BJ (cell line): Measurements from ENCODE around the gene NR1H4. TPM values are rescaled to one million over a fixed set of nuclear protein-coding genes. Genes with fewer than 3 reads are reported as not detected.

ENCODE experiments used
- CTCF ChIA-PET: fragments of 350-600 bp; formaldehyde crosslinking; extraction: SDS; loops from one replicate; lab custom pipeline; 2021; ENCODE audit warnings: antibody characterized with exemption, inconsistent platforms; lab: Yijun Ruan, JAX
- POLR2A ChIA-PET: fragments of 300-600 bp; sonication (Branson Sonifier 250); formaldehyde crosslinking; extraction: SDS; loops from one replicate; lab custom pipeline; 2021; ENCODE audit warnings: antibody characterized with exemption; lab: Charles Lee
- DNase-seq: peaks from one replicate; pipeline ENCODE4 v3.0.0-alpha.2; 2011; ENCODE audit warnings: low read depth
- H3K27me3 ChIP-seq: 2 replicates; pipeline ENCODE4 v1.6.0; 2011; ENCODE audit warnings: low read length; ENCODE audit not compliant: control insufficient read depth, insufficient read depth
- H3K36me3 ChIP-seq: 2 replicates; pipeline ENCODE4 v1.5.1; 2011; ENCODE audit warnings: low read length; ENCODE audit not compliant: control insufficient read depth, insufficient read depth
- H3K4me3 ChIP-seq: 2 replicates; pipeline ENCODE4 v1.5.1; 2011; ENCODE audit warnings: low read depth, mild to moderate bottlenecking, control low read depth, low read length
- polyA plus RNA-seq: library from polyadenylated mRNA; depleted of rRNA; stranded (reverse); fragments of >200 nt; gene quantifications from 2 replicates; pipeline ENCODE4 v1.2.3, GENCODE V29; 2011
- TF ChIP-seq, protein P1 (sequence below): IDR thresholded peaks from 2 replicates; pipeline ENCODE4 v1.5.1; 2011; ENCODE audit warnings: low read depth, mild to moderate bottlenecking, control low read depth, inconsistent platforms, low read length, moderate library complexity; ENCODE audit not compliant: insufficient read depth

The NR1H4 gene
- polyA plus RNA-seq, 1 experiment, result not detected

DNA sequence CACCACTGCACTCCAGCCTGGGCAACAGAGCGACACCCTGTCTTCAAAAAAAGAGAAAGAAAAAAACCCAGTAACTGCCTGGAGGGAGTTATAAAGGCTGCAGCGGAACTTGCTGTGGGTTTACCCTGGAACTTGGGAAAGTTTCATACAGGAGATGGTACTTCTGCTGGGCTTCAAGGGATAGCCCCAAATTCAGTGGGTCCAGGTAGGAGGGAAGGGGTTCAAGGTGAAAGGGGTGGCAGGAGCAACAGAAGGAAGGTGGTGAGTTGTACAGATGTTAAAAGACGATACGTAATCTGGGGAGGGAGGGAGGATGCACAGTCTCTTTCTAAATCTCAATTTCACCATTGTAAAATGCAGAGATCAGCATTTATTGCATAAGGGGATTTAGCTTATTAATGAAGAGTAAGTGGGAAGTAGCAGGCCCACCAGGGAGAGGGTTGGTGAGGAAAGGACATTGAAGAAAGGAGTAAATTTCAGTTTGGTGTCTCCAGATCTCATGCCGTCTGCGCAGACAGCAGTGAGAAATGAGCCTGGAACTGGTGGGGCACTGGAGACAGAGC lies 91.3 kb downstream of the NR1H4 start:
- DNase-seq, result no peak
- H3K36me3 ChIP-seq, result no peaks in the 10 kb centered on the region
- H3K4me3 ChIP-seq, result no peak overlapping the region
- H3K27me3 ChIP-seq, result no peaks in the 10 kb centered on the region
- ChIA-PET POLR2A (no interaction called here), CTCF (no interaction called here)
- TF ChIP-seq, protein P1, sequence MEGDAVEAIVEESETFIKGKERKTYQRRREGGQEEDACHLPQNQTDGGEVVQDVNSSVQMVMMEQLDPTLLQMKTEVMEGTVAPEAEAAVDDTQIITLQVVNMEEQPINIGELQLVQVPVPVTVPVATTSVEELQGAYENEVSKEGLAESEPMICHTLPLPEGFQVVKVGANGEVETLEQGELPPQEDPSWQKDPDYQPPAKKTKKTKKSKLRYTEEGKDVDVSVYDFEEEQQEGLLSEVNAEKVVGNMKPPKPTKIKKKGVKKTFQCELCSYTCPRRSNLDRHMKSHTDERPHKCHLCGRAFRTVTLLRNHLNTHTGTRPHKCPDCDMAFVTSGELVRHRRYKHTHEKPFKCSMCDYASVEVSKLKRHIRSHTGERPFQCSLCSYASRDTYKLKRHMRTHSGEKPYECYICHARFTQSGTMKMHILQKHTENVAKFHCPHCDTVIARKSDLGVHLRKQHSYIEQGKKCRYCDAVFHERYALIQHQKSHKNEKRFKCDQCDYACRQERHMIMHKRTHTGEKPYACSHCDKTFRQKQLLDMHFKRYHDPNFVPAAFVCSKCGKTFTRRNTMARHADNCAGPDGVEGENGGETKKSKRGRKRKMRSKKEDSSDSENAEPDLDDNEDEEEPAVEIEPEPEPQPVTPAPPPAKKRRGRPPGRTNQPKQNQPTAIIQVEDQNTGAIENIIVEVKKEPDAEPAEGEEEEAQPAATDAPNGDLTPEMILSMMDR, result no peak

DNA sequence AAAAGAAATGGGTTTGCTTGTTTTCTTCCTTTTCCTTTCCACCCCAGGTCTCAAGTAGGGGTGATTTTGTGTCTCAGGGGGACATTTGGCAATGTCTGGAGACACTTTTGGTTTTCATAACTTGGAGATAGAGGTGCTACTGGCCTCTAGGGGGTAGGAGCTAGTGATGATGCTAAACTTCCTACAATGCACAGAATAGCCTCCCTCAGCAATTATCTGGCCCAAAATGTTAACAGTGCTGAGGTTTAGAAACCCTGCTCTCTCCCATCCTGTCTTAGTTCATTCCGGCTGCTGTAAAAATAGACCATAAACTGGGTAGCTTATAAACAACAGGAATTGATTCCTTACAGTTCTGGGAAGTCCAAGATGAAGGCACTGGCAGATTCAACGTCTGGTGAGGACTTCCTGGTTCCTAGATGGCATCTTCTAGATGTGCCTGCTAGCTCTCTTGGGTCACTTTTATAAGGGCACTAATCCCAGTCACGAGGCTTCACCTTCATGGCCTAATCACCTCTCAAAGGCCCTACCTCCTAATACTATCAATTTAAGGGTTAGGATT lies 92.4 kb downstream of the NR1H4 start:
- CTCF ChIA-PET, result interaction anchor here (1.2 kb wide), 1 partner anchor 10 kb away, joined by 4 read pairs; no protein-coding TSS in a partner anchor
- H3K36me3 ChIP-seq, result no peaks in the 10 kb centered on the region
- H3K4me3 ChIP-seq, result no peak overlapping the region
- H3K27me3 ChIP-seq, result no peaks in the 10 kb centered on the region
- POLR2A ChIA-PET, result no interaction called here
- no peak for DNase-seq
- TF ChIP-seq, protein P1, result no peak

DNA sequence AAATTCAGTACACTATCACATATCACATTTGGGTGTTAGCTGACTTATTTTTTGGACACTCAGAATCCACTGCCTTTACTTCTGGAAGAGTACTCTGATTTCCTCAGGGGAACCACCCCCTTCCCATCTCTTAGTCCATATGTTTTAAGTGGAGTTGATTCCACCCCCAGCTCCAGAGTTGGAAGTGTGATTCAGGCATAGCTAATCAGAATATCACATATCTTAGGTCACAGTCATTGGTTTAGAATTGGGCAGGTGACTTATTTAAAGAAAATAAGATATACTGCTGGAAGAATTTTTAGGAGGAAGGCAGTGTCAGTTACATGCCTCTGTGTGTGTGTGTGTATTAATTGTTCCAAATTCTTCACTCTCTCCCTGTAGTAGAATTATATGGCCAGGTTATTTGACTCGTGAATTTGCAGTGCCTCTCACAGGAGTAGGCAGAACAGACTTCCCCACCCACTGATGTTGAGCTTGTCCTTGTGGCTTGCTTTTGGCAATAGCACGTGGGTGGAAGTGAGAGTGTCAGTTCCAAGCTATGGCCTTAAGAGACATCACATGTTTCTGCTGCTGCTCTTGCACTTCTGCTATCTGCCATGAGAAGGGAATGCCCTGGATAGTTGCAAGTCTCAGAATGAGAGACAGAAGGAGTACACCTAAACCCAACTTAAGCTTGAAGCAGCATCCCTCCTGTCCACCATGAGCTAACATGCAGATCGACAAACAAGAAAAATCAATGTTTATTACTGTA lies 93.4 kb downstream of the NR1H4 start:
- DNase-seq, result no peak
- no peaks in the 10 kb centered on the region for H3K27me3 ChIP-seq
- H3K4me3 ChIP-seq, result no peak overlapping the region
- TF ChIP-seq, protein P1, result no peak
- no peaks in the 10 kb centered on the region for H3K36me3 ChIP-seq
- POLR2A ChIA-PET, result no interaction called here
- CTCF ChIA-PET, result interaction anchor here (0.9 kb wide), 1 partner anchor 12 kb away, joined by 3 read pairs; no protein-coding TSS in a partner anchor

DNA sequence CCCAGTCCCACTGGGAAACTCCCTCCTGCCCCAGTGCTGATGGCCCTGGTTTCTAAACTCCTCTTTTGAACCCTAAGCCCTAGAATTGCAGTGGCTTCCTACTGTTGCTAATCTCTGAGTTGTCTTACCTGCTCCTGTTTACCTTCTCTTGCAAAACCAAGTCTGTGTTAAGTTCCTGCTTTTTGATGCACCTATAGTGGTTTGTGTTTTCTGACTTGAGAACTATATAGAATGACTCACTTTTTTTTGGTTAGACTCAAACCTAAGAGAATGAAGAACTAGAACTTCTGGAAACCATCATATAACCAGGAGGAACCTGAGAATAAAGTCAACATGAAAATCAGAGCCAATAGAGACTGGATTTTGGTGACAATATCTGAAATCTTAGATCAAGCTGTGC lies 94.3 kb downstream of the NR1H4 start:
- no peaks in the 10 kb centered on the region for H3K27me3 ChIP-seq
- no peak overlapping the region for H3K4me3 ChIP-seq
- CTCF ChIA-PET, result no interaction called here
- POLR2A ChIA-PET, result no interaction called here
- TF ChIP-seq, protein P1, result no peak
- no peaks in the 10 kb centered on the region for H3K36me3 ChIP-seq
- no peak for DNase-seq

DNA sequence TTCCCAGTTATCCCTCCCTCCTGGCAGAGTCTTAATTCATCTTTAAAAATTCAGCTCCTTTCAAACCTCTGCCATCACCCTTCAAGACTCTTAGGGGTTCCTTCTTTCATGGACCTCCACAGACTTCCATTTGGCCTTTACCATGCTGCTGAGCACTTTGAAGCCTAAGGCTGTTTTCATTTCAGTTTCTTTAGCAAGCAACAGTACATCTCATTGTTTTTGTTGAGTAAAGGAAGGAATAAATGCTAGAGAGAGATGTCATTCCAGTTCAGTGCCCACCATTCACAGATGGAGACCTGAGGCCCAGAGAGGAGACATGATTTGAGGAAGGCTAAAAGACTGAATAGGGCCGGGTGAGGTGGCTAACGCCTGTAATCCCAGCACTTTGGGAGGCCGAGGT lies 98.5 kb downstream of the NR1H4 start:
- DNase-seq, result no peak
- TF ChIP-seq, protein P1, result no peak
- H3K4me3 ChIP-seq, result no peak overlapping the region
- CTCF ChIA-PET, result interaction anchor here (0.5 kb wide), 2 partner anchors 273 to 316 kb away, joined by 3 read pairs; no protein-coding TSS in a partner anchor
- H3K27me3 ChIP-seq, result no peaks in the 10 kb centered on the region
- H3K36me3 ChIP-seq, result no peaks in the 10 kb centered on the region
- POLR2A ChIA-PET, result no interaction called here
